H9 (cell line): ENCODE data around the gene DPYSL5. TPM values are rescaled to one million over a fixed set of nuclear protein-coding genes. Genes with fewer than 3 reads are reported as not detected.

Experiments used
- DNase-seq: peaks from one replicate; pipeline ENCODE4 v3.0.0-alpha.2; 2017
- H2AFZ ChIP-seq: one replicate; pipeline ENCODE4 v1.6.1; 2013; ENCODE audit warnings: mild to moderate bottlenecking, low read length, control low read depth, moderate library complexity
- H2AK5ac ChIP-seq: 2 replicates; pipeline ENCODE4 v1.6.1; 2013; ENCODE audit warnings: low read length, control low read depth, mixed read lengths; ENCODE audit not compliant: insufficient read length
- H2BK120ac ChIP-seq: one replicate; pipeline ENCODE4 v1.6.1; 2013; ENCODE audit warnings: low read depth, mild to moderate bottlenecking, low read length, control low read depth, inconsistent platforms; ENCODE audit not compliant: poor library complexity, severe bottlenecking
- H2BK12ac ChIP-seq: 2 replicates; pipeline ENCODE4 v1.6.1; 2013; ENCODE audit warnings: low read length, control low read depth, mixed read lengths, low read depth; ENCODE audit not compliant: insufficient read length
- H2BK15ac ChIP-seq: 2 replicates; pipeline ENCODE4 v1.6.1; 2013; ENCODE audit warnings: low read depth, low read length, control low read depth
- H2BK20ac ChIP-seq: one replicate; pipeline ENCODE4 v1.6.1; 2013; ENCODE audit warnings: low read depth, mild to moderate bottlenecking, low read length, control low read depth, inconsistent platforms; ENCODE audit not compliant: poor library complexity, severe bottlenecking
- H2BK5ac ChIP-seq: 2 replicates; pipeline ENCODE4 v1.6.1; 2013; ENCODE audit warnings: low read length, control low read depth, mixed read lengths; ENCODE audit not compliant: insufficient read length
- H3K14ac ChIP-seq: 2 replicates; pipeline ENCODE4 v1.6.1; 2013; ENCODE audit warnings: low read length, control low read depth; ENCODE audit not compliant: insufficient read depth
- H3K18ac ChIP-seq: 2 replicates; pipeline ENCODE4 v1.6.1; 2013; ENCODE audit warnings: low read depth, mild to moderate bottlenecking, mixed read lengths, low read length, control low read depth; ENCODE audit not compliant: insufficient read length
- H3K23ac ChIP-seq: 2 replicates; pipeline ENCODE4 v1.6.1; 2013; ENCODE audit warnings: low read length, control low read depth, mixed read lengths, low read depth; ENCODE audit not compliant: insufficient read length
- H3K23me2 ChIP-seq: 2 replicates; pipeline ENCODE4 v1.6.1; 2013; ENCODE audit warnings: low read depth, mild to moderate bottlenecking, mixed read lengths, low read length, control low read depth; ENCODE audit not compliant: insufficient read length, poor library complexity, severe bottlenecking
- H3K27ac ChIP-seq: 2 replicates; pipeline ENCODE4 v1.5.1; 2013; ENCODE audit warnings: low read length, control low read depth, mixed read lengths, low read depth; ENCODE audit not compliant: insufficient read length
- H3K27me3 ChIP-seq: 2 replicates; pipeline ENCODE4 v1.6.1; 2013; ENCODE audit warnings: low read length, control low read depth, inconsistent platforms; ENCODE audit not compliant: insufficient read depth
- H3K4ac ChIP-seq: 2 replicates; pipeline ENCODE4 v1.6.1; 2013; ENCODE audit warnings: low read depth, mild to moderate bottlenecking, control low read depth, inconsistent platforms, low read length, moderate library complexity
- H3K4me1 ChIP-seq: 2 replicates; pipeline ENCODE4 v1.6.1; 2013; ENCODE audit warnings: low read length, control low read depth, inconsistent platforms; ENCODE audit not compliant: insufficient read depth
- H3K4me2 ChIP-seq: 2 replicates; pipeline ENCODE4 v1.6.1; 2013; ENCODE audit warnings: low read length, control low read depth, mixed read lengths; ENCODE audit not compliant: insufficient read length, insufficient read depth
- H3K56ac ChIP-seq: 2 replicates; pipeline ENCODE4 v1.6.1; 2013; ENCODE audit warnings: low read depth, mild to moderate bottlenecking, mixed read lengths, low read length, control low read depth; ENCODE audit not compliant: insufficient read length
- H3K79me1 ChIP-seq: 2 replicates; pipeline ENCODE4 v1.6.1; 2013; ENCODE audit warnings: low read depth, mild to moderate bottlenecking, moderate library complexity, low read length, control low read depth, inconsistent platforms; ENCODE audit not compliant: insufficient read depth, poor library complexity, severe bottlenecking
- H3K79me2 ChIP-seq: 2 replicates; pipeline ENCODE4 v1.6.1; 2013; ENCODE audit warnings: low read length, control low read depth, inconsistent platforms; ENCODE audit not compliant: insufficient read depth
- H3K9ac ChIP-seq: 2 replicates; pipeline ENCODE4 v1.6.1; 2013; ENCODE audit warnings: low read length, control low read depth, mixed read lengths; ENCODE audit not compliant: insufficient read length; ENCODE audit errors: extremely low read depth
- H3K9me3 ChIP-seq: one replicate; pipeline ENCODE4 v1.6.1; 2013; ENCODE audit warnings: low read depth, low read length, inconsistent platforms; ENCODE audit not compliant: control insufficient read depth
- H3T11ph ChIP-seq: one replicate; pipeline ENCODE4 v1.6.1; 2013; ENCODE audit warnings: mild to moderate bottlenecking, low read length, control low read depth, inconsistent platforms
- H4K20me1 ChIP-seq: one replicate; pipeline ENCODE4 v1.6.1; 2013; ENCODE audit not compliant: control insufficient read depth, insufficient read length, insufficient read depth
- H4K5ac ChIP-seq: 2 replicates; pipeline ENCODE4 v1.6.1; 2013; ENCODE audit warnings: low read depth, mild to moderate bottlenecking, mixed read lengths, low read length, control low read depth; ENCODE audit not compliant: insufficient read length
- H4K8ac ChIP-seq: replicated peaks from 2 replicates; pipeline ENCODE4 v1.6.1; 2013; ENCODE audit warnings: low read length, control low read depth, mixed read lengths, low read depth; ENCODE audit not compliant: insufficient read length
- H4K91ac ChIP-seq: 2 replicates; pipeline ENCODE4 v1.6.1; 2013; ENCODE audit warnings: low read depth, mild to moderate bottlenecking, moderate library complexity, mixed read lengths, low read length, control low read depth; ENCODE audit not compliant: insufficient read length
- H3K27ac Mint-ChIP-seq, 3 experiments: 2 replicates in 2 of 3; 3 replicates in 1 of 3; pipeline ENCODE4 v1.8.0; 2020 to 2021; ENCODE audit warnings: mixed read lengths in 3 of 3, mild to moderate bottlenecking in 1 of 3, moderate library complexity in 1 of 3
- H3K27me3 Mint-ChIP-seq: 2 replicates; pipeline ENCODE4 v1.8.0; 2021; ENCODE audit warnings: low read depth, mild to moderate bottlenecking, moderate library complexity, mixed read lengths
- H3K36me3 Mint-ChIP-seq, 3 experiments: 2 replicates in 2 of 3; 3 replicates in 1 of 3; pipeline ENCODE4 v1.8.0; 2020 to 2021; ENCODE audit warnings: low read depth in 3 of 3, mixed read lengths in 3 of 3; ENCODE audit not compliant: insufficient read depth in 1 of 3
- H3K4me1 Mint-ChIP-seq, 2 experiments: 2 replicates each; pipeline ENCODE4 v1.8.0; 2020; ENCODE audit warnings: mixed read lengths in 2 of 2
- H3K4me3 Mint-ChIP-seq, 2 experiments: 2 replicates in 1 of 2; 3 replicates in 1 of 2; pipeline ENCODE4 v1.8.0; 2020 to 2021; ENCODE audit warnings: mild to moderate bottlenecking in 2 of 2, mixed read lengths in 2 of 2, moderate library complexity in 1 of 2
- H3K9me3 Mint-ChIP-seq, 2 experiments: 2 replicates in 1 of 2; 3 replicates in 1 of 2; pipeline ENCODE4 v1.8.0; 2020; ENCODE audit warnings: mild to moderate bottlenecking in 2 of 2, mixed read lengths in 2 of 2, moderate library complexity in 1 of 2
- WGBS: extraction: QIAGEN DNeasy Blood & Tissue Kit; methylation state at CpG from one replicate; pipeline ENCODE4 v1.1.7; 2013; ENCODE audit warnings: missing lambda C conversion rate, low lambda C conversion rate, mixed read lengths; ENCODE audit not compliant: insufficient read length; ENCODE audit errors: extremely low coverage; 5-methylcytosine and 5-hydroxymethylcytosine counted together
- total RNA-seq: library from RNA; stranded (reverse); gene quantifications from 2 replicates; pipeline ENCODE4 v1.2.1, GENCODE V29; 2021
- TF ChIP-seq, protein P1 (sequence below): fragments of 200-600 bp; sonication (generic); conservative IDR thresholded peaks from 3 replicates; pipeline ENCODE4 v1.8.0; 2021; ENCODE audit warnings: antibody characterized with exemption, mild to moderate bottlenecking

The DPYSL5 gene
- total RNA-seq, 1 experiment from 2014 or later: 6.4 TPM

DNA sequence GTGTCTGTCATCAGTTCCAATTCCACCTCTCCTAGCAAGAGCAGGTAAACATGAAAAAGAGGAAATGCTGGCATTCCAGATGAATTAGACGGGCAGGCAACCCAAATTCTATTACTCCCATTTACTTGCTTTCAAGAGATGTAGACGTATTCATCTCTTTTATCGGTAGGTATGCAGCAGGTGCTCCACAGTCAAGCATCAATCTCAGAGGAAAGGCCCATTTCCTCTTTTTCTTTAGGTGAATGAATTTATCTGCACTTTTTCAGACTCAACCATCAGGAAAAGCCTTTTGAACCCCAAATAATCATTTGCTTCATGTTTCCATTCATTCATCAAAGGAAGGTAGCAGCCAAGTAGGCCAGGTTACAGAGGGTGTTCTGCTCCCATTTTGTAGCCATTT, 27.9 kb downstream of the DPYSL5 start:
- no peak overlapping the region for H2BK20ac ChIP-seq
- TF ChIP-seq, protein P1, sequence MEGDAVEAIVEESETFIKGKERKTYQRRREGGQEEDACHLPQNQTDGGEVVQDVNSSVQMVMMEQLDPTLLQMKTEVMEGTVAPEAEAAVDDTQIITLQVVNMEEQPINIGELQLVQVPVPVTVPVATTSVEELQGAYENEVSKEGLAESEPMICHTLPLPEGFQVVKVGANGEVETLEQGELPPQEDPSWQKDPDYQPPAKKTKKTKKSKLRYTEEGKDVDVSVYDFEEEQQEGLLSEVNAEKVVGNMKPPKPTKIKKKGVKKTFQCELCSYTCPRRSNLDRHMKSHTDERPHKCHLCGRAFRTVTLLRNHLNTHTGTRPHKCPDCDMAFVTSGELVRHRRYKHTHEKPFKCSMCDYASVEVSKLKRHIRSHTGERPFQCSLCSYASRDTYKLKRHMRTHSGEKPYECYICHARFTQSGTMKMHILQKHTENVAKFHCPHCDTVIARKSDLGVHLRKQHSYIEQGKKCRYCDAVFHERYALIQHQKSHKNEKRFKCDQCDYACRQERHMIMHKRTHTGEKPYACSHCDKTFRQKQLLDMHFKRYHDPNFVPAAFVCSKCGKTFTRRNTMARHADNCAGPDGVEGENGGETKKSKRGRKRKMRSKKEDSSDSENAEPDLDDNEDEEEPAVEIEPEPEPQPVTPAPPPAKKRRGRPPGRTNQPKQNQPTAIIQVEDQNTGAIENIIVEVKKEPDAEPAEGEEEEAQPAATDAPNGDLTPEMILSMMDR: no peak
- H2BK5ac ChIP-seq: no peak overlapping the region
- no peaks in the 10 kb centered on the region for H3K79me1 ChIP-seq
- H3K4me1 Mint-ChIP-seq: no peaks in the 10 kb centered on the region
- H3K36me3 Mint-ChIP-seq: no peaks in the 10 kb centered on the region
- no peak overlapping the region for H3K14ac ChIP-seq
- H2BK15ac ChIP-seq: no peak overlapping the region
- no peak for DNase-seq
- no peaks in the 10 kb centered on the region for H3K9me3 Mint-ChIP-seq
- H3K27ac ChIP-seq: no peak overlapping the region
- no peak overlapping the region for H4K8ac ChIP-seq
- H3K9ac ChIP-seq: no peak overlapping the region
- no peaks in the 10 kb centered on the region for H3K9me3 ChIP-seq
- H3K4ac ChIP-seq: no peak overlapping the region
- H2AFZ ChIP-seq: no peak overlapping the region
- no peak overlapping the region for H3K18ac ChIP-seq
- H3K27ac Mint-ChIP-seq: no peak overlapping the region
- H3K27me3 Mint-ChIP-seq: peaks cover 73% of the 10 kb centered on the region
- no peak overlapping the region for H3K4me2 ChIP-seq
- H3K79me2 ChIP-seq: no peaks in the 10 kb centered on the region
- H2AK5ac ChIP-seq: no peak overlapping the region
- H3K4me3 Mint-ChIP-seq: no peak overlapping the region
- H4K91ac ChIP-seq: no peak overlapping the region
- no peaks in the 10 kb centered on the region for H3K4me1 ChIP-seq
- no peak overlapping the region for H3K56ac ChIP-seq
- H3K23ac ChIP-seq: no peak overlapping the region
- no peak overlapping the region for H2BK12ac ChIP-seq
- H2BK120ac ChIP-seq: no peak overlapping the region
- H3K23me2 ChIP-seq: no peaks in the 10 kb centered on the region
- H3T11ph ChIP-seq: no peak overlapping the region
- WGBS: no CpG with 5 or more reads among the region's 3 CpGs
- H3K27me3 ChIP-seq: no peaks in the 10 kb centered on the region; the same call in 1 of the 2 replicates
- no peak overlapping the region for H4K5ac ChIP-seq
- H4K20me1 ChIP-seq: no peaks in the 10 kb centered on the region
